ENCODE results near the gene SEMA5A. TPM values are rescaled to one million over a fixed set of nuclear protein-coding genes. Genes with fewer than 3 reads are reported as not detected.

SEMA5A gene
- total and polyA plus RNA-seq, 2 donors (not counting 1 experiment from before 2014, with no cell fraction given) = not detected

GRCh38 chr5:9513827-9514226 is 32.0 kb downstream of the SEMA5A start:
- H3K4me3 ChIP-seq (ENCODE audit: control extremely low read depth in 1 of 5, extremely low read depth in 1 of 5, insufficient read depth in 1 of 5, low read depth in 2 of 5, low read length in 4 of 5) = no peak overlapping the region
- no peaks in the 10 kb centered on the region for H3K27me3 ChIP-seq (replicated peaks in 1 of 4; ENCODE audit: control extremely low read depth in 1 of 4, control insufficient read depth in 3 of 4, insufficient read depth in 4 of 4, low read length in 3 of 4)
- Mint-ChIP-seq H3K4me3 (no peak overlapping the region), H3K4me1 (no peaks in the 10 kb centered on the region), H3K9me3 (ENCODE audit: insufficient read depth) (no peaks in the 10 kb centered on the region), H3K27me3 (no peaks in the 10 kb centered on the region), H3K27ac (no peak overlapping the region)
- H3K4me2 ChIP-seq (replicated peaks; ENCODE audit: low read depth, low read length, poor library complexity, severe bottlenecking) = no peak overlapping the region
- intact Hi-C loops (cut with micrococcal nuclease) = no loop called here
- no peaks in the 10 kb centered on the region for H3K79me2 ChIP-seq (ENCODE audit: control insufficient read depth, insufficient read depth, low read length)
- H4K20me1 ChIP-seq (ENCODE audit: control insufficient read depth, insufficient read depth, low read length, poor library complexity, severe bottlenecking) = no peaks in the 10 kb centered on the region
- WGBS (ENCODE audit: insufficient coverage) = 44% methylated on average over 2 of the region's 4 CpGs
- no peak overlapping the region for H3K9ac ChIP-seq (ENCODE audit: low read length)
- H3K9me3 ChIP-seq (ENCODE audit: control extremely low read depth in 1 of 3, control insufficient read depth in 2 of 3, insufficient read depth in 1 of 3, low read length in 2 of 3) = no peaks in the 10 kb centered on the region
- H3K4me1 ChIP-seq (ENCODE audit: control insufficient read depth in 2 of 2, insufficient read depth in 2 of 2, low read length in 2 of 2) = no peaks in the 10 kb centered on the region
- TF ChIP-seq EZH2 (IDR thresholded peaks at IDR 0.05; ENCODE audit: borderline replicate concordance, insufficient read depth, low read depth, low read length, poor library complexity, severe bottlenecking) (no peak), CTCF (IDR thresholded peaks at IDR 0.05) (no peak)
- H2AFZ ChIP-seq (ENCODE audit: insufficient read depth, low read depth, low read length, poor library complexity, severe bottlenecking) = no peak overlapping the region
- H3K36me3 ChIP-seq (replicated peaks in 1 of 2; ENCODE audit: control extremely low read depth in 1 of 2, control insufficient read depth in 1 of 2, extremely low read depth in 1 of 2, insufficient read depth in 2 of 2, low read length in 1 of 2) = no peaks in the 10 kb centered on the region
- H3K27ac ChIP-seq (ENCODE audit: low read length in 2 of 2) = no peak overlapping the region
- DNase-seq = no peak
- ATAC-seq (ENCODE audit: low read depth) = no peak
- ChIA-PET CTCF (no interaction called here), POLR2A (no interaction called here)

GRCh38 chr5:9512457-9512856 is 33.4 kb downstream of the SEMA5A start:
- CTCF ChIA-PET = no interaction called here
- Mint-ChIP-seq H3K4me1 (no peaks in the 10 kb centered on the region), H3K9me3 (ENCODE audit: insufficient read depth) (no peaks in the 10 kb centered on the region), H3K4me3 (no peak overlapping the region), H3K27me3 (no peaks in the 10 kb centered on the region), H3K27ac (no peak overlapping the region)
- no peaks in the 10 kb centered on the region for H3K27me3 ChIP-seq (replicated peaks in 1 of 4; ENCODE audit: control extremely low read depth in 1 of 4, control insufficient read depth in 3 of 4, insufficient read depth in 4 of 4, low read length in 3 of 4)
- H2AFZ ChIP-seq (ENCODE audit: insufficient read depth, low read depth, low read length, poor library complexity, severe bottlenecking) = no peak overlapping the region
- no peak overlapping the region for H3K4me3 ChIP-seq (ENCODE audit: control extremely low read depth in 1 of 5, extremely low read depth in 1 of 5, insufficient read depth in 1 of 5, low read depth in 2 of 5, low read length in 4 of 5)
- H3K36me3 ChIP-seq (replicated peaks in 1 of 2; ENCODE audit: control extremely low read depth in 1 of 2, control insufficient read depth in 1 of 2, extremely low read depth in 1 of 2, insufficient read depth in 2 of 2, low read length in 1 of 2) = no peaks in the 10 kb centered on the region
- 67% methylated on average over 2 of the region's 4 CpGs for WGBS (ENCODE audit: insufficient coverage)
- no peak overlapping the region for H3K4me2 ChIP-seq (replicated peaks; ENCODE audit: low read depth, low read length, poor library complexity, severe bottlenecking)
- no peaks in the 10 kb centered on the region for H3K9me3 ChIP-seq (ENCODE audit: control extremely low read depth in 1 of 3, control insufficient read depth in 2 of 3, insufficient read depth in 1 of 3, low read length in 2 of 3)
- no peaks in the 10 kb centered on the region for H3K4me1 ChIP-seq (ENCODE audit: control insufficient read depth in 2 of 2, insufficient read depth in 2 of 2, low read length in 2 of 2)
- ATAC-seq (ENCODE audit: low read depth) (no peak), DNase-seq (no peak)
- no peaks in the 10 kb centered on the region for H3K79me2 ChIP-seq (ENCODE audit: control insufficient read depth, insufficient read depth, low read length)
- POLR2A ChIA-PET = no interaction called here
- no peaks in the 10 kb centered on the region for H4K20me1 ChIP-seq (ENCODE audit: control insufficient read depth, insufficient read depth, low read length, poor library complexity, severe bottlenecking)
- H3K27ac ChIP-seq (ENCODE audit: low read length in 2 of 2) = no peak overlapping the region
- no peak overlapping the region for H3K9ac ChIP-seq (ENCODE audit: low read length)
- intact Hi-C loops (cut with micrococcal nuclease) = no loop called here
- no peak for TF ChIP-seq CTCF (IDR thresholded peaks at IDR 0.05)
- TF ChIP-seq EZH2 (IDR thresholded peaks at IDR 0.05; ENCODE audit: borderline replicate concordance, insufficient read depth, low read depth, low read length, poor library complexity, severe bottlenecking) = no peak

All from B cell (primary cell).